ENCODE data around the gene SPEG. TPM values are rescaled to one million over a fixed set of nuclear protein-coding genes. Genes with fewer than 3 reads are reported as not detected.

SPEG gene
- total RNA-seq, 1 experiment from 2014 or later = 16.7 TPM

DNA sequence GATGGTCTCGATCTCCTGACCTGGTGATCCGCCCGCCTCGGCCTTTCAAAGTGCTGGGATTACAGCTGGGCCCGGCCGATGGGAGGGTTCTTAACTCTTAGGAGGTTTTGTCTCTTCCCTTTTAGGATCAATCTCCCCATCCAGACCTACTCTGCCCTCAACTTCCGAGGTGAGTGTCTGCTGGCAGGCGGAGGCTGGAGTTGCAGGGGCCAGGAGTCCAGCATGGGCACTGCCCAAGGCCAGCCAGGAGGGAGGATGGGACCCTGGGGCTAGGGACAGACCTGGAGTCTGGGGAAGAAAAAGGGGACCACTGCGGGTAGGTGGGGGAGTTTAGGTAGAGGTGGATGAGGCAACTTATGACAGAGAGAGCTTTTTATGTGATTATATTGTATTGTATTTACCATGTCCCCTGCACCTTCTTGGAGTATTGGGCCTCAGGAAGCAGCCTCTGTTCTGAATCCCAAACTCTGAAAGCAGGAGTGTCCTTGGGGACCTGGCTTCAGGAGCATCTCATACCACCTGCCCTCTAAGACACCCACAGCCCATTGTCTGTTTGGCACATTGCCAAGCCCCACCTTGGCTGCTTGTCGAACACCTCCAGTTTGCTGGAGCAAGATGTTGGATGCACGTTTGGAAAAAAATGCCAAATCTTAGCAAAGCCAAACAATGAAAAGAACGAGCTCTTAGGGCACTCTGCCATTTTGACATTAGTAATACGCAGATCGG lies 10.8 kb upstream of the SPEG start:
- no peaks in the 10 kb centered on the region for H3K36me3 Mint-ChIP-seq (ENCODE audit: insufficient read depth, unreplicated experiment)
- no peaks in the 10 kb centered on the region for H3K4me1 Mint-ChIP-seq (ENCODE audit: low read depth, unreplicated experiment)
- H3K4me3 Mint-ChIP-seq (ENCODE audit: low read depth, unreplicated experiment) = no peak overlapping the region
- CTCF ChIA-PET = no interaction called here
- H3K27me3 Mint-ChIP-seq (ENCODE audit: unreplicated experiment) = peaks cover 49% of the 10 kb centered on the region
- TF ChIP-seq, protein P1, sequence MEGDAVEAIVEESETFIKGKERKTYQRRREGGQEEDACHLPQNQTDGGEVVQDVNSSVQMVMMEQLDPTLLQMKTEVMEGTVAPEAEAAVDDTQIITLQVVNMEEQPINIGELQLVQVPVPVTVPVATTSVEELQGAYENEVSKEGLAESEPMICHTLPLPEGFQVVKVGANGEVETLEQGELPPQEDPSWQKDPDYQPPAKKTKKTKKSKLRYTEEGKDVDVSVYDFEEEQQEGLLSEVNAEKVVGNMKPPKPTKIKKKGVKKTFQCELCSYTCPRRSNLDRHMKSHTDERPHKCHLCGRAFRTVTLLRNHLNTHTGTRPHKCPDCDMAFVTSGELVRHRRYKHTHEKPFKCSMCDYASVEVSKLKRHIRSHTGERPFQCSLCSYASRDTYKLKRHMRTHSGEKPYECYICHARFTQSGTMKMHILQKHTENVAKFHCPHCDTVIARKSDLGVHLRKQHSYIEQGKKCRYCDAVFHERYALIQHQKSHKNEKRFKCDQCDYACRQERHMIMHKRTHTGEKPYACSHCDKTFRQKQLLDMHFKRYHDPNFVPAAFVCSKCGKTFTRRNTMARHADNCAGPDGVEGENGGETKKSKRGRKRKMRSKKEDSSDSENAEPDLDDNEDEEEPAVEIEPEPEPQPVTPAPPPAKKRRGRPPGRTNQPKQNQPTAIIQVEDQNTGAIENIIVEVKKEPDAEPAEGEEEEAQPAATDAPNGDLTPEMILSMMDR (IDR thresholded peaks at IDR 0.05; ENCODE audit: unreplicated experiment) = no peak
- intact Hi-C loops (cut with micrococcal nuclease; ENCODE audit: unreplicated experiment) = no loop called here
- no peak for DNase-seq
- H3K9me3 Mint-ChIP-seq (ENCODE audit: low read depth, unreplicated experiment) = no peaks in the 10 kb centered on the region
- H3K27ac Mint-ChIP-seq (ENCODE audit: unreplicated experiment) = no peak overlapping the region
- no TSS peak for BruUV-seq (replicated peaks)

DNA sequence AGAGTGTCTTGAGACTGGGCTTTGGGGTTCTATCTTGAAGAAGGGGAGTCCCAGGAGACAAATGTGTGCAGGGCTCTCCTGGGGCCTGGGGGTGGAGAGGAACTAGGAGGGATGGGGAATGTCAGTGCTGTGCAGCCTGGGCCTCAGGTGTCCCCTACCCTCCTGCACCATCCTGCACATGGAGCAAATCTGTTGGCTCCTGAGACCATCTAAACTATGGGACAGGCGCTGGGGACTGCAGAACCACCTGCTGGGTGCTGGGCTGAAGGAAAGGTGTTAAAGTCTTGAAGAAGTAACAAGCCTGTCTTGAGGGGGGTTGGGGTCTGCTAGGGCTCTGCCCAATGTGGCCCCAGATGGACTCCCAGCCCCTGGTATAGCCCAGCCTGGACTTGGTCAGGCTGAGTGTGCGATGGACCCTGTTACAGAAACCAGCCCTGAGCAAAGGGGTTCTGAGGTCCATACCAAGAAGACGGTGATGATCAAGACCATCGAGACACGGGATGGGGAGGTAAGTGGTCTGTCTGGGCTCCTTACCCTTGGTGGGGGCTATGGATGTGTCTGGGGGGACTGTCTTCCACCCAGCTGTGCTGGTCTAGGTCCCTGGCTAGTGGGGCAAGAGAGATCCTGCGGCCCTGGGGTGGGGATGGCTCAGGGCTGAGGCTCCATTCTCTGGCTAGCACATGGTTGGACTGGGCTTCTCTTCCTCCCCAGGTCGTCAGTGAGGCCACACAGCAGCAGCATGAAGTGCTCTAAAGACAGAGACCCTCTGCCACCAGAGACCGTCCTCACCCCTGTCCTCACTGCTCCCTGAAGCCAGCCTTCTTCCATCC lies 9.2 kb upstream of the SPEG start:
- DNase-seq = no peak
- H3K27ac Mint-ChIP-seq (ENCODE audit: unreplicated experiment) = no peak overlapping the region
- BruUV-seq (replicated peaks) = no TSS peak
- no peaks in the 10 kb centered on the region for H3K9me3 Mint-ChIP-seq (ENCODE audit: low read depth, unreplicated experiment)
- H3K4me3 Mint-ChIP-seq (ENCODE audit: low read depth, unreplicated experiment) = no peak overlapping the region
- H3K27me3 Mint-ChIP-seq (ENCODE audit: unreplicated experiment) = peaks cover 49% of the 10 kb centered on the region
- intact Hi-C loops (cut with micrococcal nuclease; ENCODE audit: unreplicated experiment) = no loop called here
- TF ChIP-seq, protein P1 (IDR thresholded peaks at IDR 0.05; ENCODE audit: unreplicated experiment) = no peak
- H3K36me3 Mint-ChIP-seq (ENCODE audit: insufficient read depth, unreplicated experiment) = no peaks in the 10 kb centered on the region
- H3K4me1 Mint-ChIP-seq (ENCODE audit: low read depth, unreplicated experiment) = no peaks in the 10 kb centered on the region
- CTCF ChIA-PET = no interaction called here

DNA sequence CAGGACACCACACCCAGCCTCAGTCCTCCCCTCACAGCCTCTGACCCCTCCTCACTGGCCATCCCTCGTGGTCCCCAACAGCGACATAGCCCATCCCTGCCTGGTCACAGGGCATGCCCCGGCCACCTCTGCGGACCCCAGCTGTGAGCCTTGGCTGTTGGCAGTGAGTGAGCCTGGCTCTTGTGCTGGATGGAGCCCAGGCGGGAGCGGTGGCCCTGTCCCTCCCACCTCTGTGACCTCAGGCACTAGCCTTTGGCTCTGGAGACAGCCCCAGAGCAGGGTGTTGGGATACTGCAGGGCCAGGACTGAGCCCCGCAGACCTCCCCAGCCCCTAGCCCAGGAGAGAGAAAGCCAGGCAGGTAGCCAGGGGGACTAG lies 8.6 kb upstream of the SPEG start:
- BruUV-seq (replicated peaks) = no TSS peak
- DNase-seq = no peak
- intact Hi-C loops (cut with micrococcal nuclease; ENCODE audit: unreplicated experiment) = no loop called here

DNA sequence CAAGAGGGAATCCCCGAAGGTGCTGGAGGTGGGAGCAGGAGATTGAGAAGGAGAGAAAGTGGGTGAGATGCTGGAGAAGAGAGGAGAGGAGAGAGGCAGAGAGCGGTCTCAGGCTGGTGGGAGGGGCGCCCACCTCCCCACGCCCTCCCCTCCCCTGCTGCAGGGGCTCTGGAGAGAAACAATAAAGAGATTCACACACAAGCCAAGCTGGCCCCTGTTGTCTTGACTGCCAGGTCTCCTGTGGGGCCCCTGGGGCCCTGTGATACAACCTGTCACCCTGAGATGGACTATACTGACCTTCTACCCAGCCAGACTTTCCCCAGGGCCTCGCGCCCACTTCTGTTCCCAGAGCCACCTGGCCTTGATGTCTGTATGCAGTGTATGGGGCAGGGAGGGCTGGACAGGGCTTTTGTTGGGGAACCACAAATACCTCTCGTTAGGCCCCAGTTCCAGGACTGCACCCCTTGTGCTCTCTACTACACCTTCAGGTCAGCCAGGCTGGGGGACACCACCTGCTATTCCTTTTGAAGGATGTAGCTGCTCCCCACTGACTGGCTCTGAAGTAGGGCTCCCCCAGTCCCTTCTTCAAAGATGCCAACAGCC lies 8.0 kb upstream of the SPEG start:
- H3K27ac Mint-ChIP-seq (ENCODE audit: unreplicated experiment) = no peak overlapping the region
- no peaks in the 10 kb centered on the region for H3K36me3 Mint-ChIP-seq (ENCODE audit: insufficient read depth, unreplicated experiment)
- intact Hi-C loops (cut with micrococcal nuclease; ENCODE audit: unreplicated experiment) = no loop called here
- TF ChIP-seq, protein P1 (IDR thresholded peaks at IDR 0.05; ENCODE audit: unreplicated experiment) = no peak
- CTCF ChIA-PET = no interaction called here
- DNase-seq = no peak
- peaks cover 49% of the 10 kb centered on the region for H3K27me3 Mint-ChIP-seq (ENCODE audit: unreplicated experiment)
- no peaks in the 10 kb centered on the region for H3K9me3 Mint-ChIP-seq (ENCODE audit: low read depth, unreplicated experiment)
- no peaks in the 10 kb centered on the region for H3K4me1 Mint-ChIP-seq (ENCODE audit: low read depth, unreplicated experiment)
- no peak overlapping the region for H3K4me3 Mint-ChIP-seq (ENCODE audit: low read depth, unreplicated experiment)
- BruUV-seq (replicated peaks) = no TSS peak

More for the DNA sequence above, 8.6 kb upstream of the SPEG start:
- H3K9me3 Mint-ChIP-seq (ENCODE audit: low read depth, unreplicated experiment) = no peaks in the 10 kb centered on the region
- H3K4me3 Mint-ChIP-seq (ENCODE audit: low read depth, unreplicated experiment) = no peak overlapping the region
- H3K4me1 Mint-ChIP-seq (ENCODE audit: low read depth, unreplicated experiment) = no peaks in the 10 kb centered on the region
- CTCF ChIA-PET = no interaction called here
- peaks cover 49% of the 10 kb centered on the region for H3K27me3 Mint-ChIP-seq (ENCODE audit: unreplicated experiment)
- TF ChIP-seq, protein P1 (IDR thresholded peaks at IDR 0.05; ENCODE audit: unreplicated experiment) = no peak
- no peak overlapping the region for H3K27ac Mint-ChIP-seq (ENCODE audit: unreplicated experiment)
- H3K36me3 Mint-ChIP-seq (ENCODE audit: insufficient read depth, unreplicated experiment) = no peaks in the 10 kb centered on the region

Measured in Calu3 (cell line).